ENCODE results near the gene GGTLC1.

DNA sequence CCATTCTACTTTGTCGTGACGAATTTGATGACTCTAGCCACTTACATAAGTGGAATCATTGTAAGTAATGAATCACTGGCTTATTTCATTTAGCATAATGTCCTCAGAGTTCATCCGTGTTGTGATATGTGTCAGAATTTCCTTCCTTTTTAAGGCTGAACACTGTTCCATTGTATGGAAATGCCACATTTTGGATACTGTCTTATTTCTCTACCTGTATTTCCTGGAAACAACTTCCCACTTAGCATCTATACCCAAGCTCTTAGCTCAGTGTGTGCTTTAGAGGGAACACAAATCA lies 28.8 kb upstream of the GGTLC1 start:
- TF ChIP-seq, protein P1, sequence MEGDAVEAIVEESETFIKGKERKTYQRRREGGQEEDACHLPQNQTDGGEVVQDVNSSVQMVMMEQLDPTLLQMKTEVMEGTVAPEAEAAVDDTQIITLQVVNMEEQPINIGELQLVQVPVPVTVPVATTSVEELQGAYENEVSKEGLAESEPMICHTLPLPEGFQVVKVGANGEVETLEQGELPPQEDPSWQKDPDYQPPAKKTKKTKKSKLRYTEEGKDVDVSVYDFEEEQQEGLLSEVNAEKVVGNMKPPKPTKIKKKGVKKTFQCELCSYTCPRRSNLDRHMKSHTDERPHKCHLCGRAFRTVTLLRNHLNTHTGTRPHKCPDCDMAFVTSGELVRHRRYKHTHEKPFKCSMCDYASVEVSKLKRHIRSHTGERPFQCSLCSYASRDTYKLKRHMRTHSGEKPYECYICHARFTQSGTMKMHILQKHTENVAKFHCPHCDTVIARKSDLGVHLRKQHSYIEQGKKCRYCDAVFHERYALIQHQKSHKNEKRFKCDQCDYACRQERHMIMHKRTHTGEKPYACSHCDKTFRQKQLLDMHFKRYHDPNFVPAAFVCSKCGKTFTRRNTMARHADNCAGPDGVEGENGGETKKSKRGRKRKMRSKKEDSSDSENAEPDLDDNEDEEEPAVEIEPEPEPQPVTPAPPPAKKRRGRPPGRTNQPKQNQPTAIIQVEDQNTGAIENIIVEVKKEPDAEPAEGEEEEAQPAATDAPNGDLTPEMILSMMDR (IDR thresholded peaks at IDR 0.05; ENCODE audit: low read depth, low read length, poor library complexity, severe bottlenecking), result no peak
- no peak for TF ChIP-seq EZH2phosphoT487 (IDR thresholded peaks at IDR 0.05; ENCODE audit: borderline replicate concordance, low read length)

Measured in DOHH2 (cell line).